HG03565 (cell line): Measurements from ENCODE around the gene EOLA1.
"Not testable (repeated sequence)": the region's sequence is repeated elsewhere in the genome, so short reads cannot be mapped to it uniquely, and the experiment has no call there.

Experiments used
- ATAC-seq: cut with Tn5 transposase; IDR thresholded peaks from one replicate; pipeline ENCODE4 v1.9.1; 2021; ENCODE audit warnings: mild to moderate bottlenecking, moderate library complexity; ENCODE audit not compliant: unreplicated experiment

The EOLA1 gene

GRCh38 chrX:149540621-149541520 is at the start of gene EOLA1:
TSS of gene EOLA1 (plus strand) at chrX:149541012. CDS start at chrX:149545631, 4,619 bp downstream.
- ATAC-seq, result peak; percentile 78

- ATAC-seq, result no peak
Observed at GRCh38 chrX:149491812-149492211, 49.0 kb upstream of the EOLA1 start.

- ATAC-seq, result no peak
Observed at GRCh38 chrX:149493567-149494562, 46.9 kb upstream of the EOLA1 start.

- ATAC-seq, result no peak
Observed at GRCh38 chrX:149494844-149495565, 45.8 kb upstream of the EOLA1 start.

GRCh38 chrX:149495573-149496071 is 45.2 kb upstream of the EOLA1 start:
- no peak for ATAC-seq

GRCh38 chrX:149497054-149497453 is 43.8 kb upstream of the EOLA1 start:
- no peak for ATAC-seq

- ATAC-seq, result no peak
Observed at GRCh38 chrX:149497626-149498025, 43.2 kb upstream of the EOLA1 start.

- no peak for ATAC-seq
Observed at GRCh38 chrX:149498767-149499166, 42.0 kb upstream of the EOLA1 start.

GRCh38 chrX:149499766-149500165 is 41.0 kb upstream of the EOLA1 start:
- ATAC-seq, result no peak

GRCh38 chrX:149502923-149503322 is 37.9 kb upstream of the EOLA1 start:
- ATAC-seq, result not testable (repeated sequence)

GRCh38 chrX:149503446-149503845 is 37.4 kb upstream of the EOLA1 start:
- ATAC-seq, result peak; percentile 74

GRCh38 chrX:149504226-149504914 is 36.4 kb upstream of the EOLA1 start:
- ATAC-seq, result peak; percentile 29

- ATAC-seq, result peak; percentile 79
Observed at GRCh38 chrX:149504915-149505651, 35.7 kb upstream of the EOLA1 start, which contains the start of gene IDS. TSS of gene IDS (minus strand) at chrX:149505306. CDS start at chrX:149505137, 169 bp downstream.

GRCh38 chrX:149505671-149506070 is 35.1 kb upstream of the EOLA1 start:
- no peak for ATAC-seq

GRCh38 chrX:149506349-149506748 is 34.5 kb upstream of the EOLA1 start:
- ATAC-seq, result no peak

- ATAC-seq, result no peak
Observed at GRCh38 chrX:149508467-149508866, 32.3 kb upstream of the EOLA1 start.

- ATAC-seq, result no peak
Observed at GRCh38 chrX:149510386-149510785, 30.4 kb upstream of the EOLA1 start.

GRCh38 chrX:149511081-149511480 is 29.7 kb upstream of the EOLA1 start:
- ATAC-seq, result no peak

GRCh38 chrX:149512225-149512885 is 28.5 kb upstream of the EOLA1 start:
- ATAC-seq, result no peak
